HepG2 (cell line): Measurements from ENCODE around the gene SH2D3C. TPM values are rescaled to one million over a fixed set of nuclear protein-coding genes. Genes with fewer than 3 reads are reported as not detected.

ENCODE experiments used
- CHD2 ChIP-seq: IDR thresholded peaks from 2 replicates; pipeline ENCODE4 v1.6.1; 2011; ENCODE audit warnings: low read depth, low read length, improper control_type of control experiment
- ESRRA ChIP-seq: sonication (generic); formaldehyde crosslinking; IDR thresholded peaks from 2 replicates; pipeline ENCODE4 v1.5.1; 2020; ENCODE audit warnings: mild to moderate bottlenecking, low read depth, missing genetic modification reagents
- HDAC1 ChIP-seq: sonication (generic); formaldehyde crosslinking; IDR thresholded peaks from 2 replicates; pipeline ENCODE4 v1.5.1; 2020; ENCODE audit warnings: mild to moderate bottlenecking, missing genetic modification reagents
- HMG20A ChIP-seq: IDR thresholded peaks from 2 replicates; pipeline ENCODE4 v1.6.1; 2016; ENCODE audit warnings: borderline replicate concordance
- IKZF5 ChIP-seq: IDR thresholded peaks from 2 replicates; pipeline ENCODE4 v1.6.1; 2018; ENCODE audit warnings: missing genetic modification reagents, mild to moderate bottlenecking, missing compliant biosample characterization
- IRF1 ChIP-seq: sonication (generic); formaldehyde crosslinking; IDR thresholded peaks from 2 replicates; pipeline ENCODE4 v1.4.0; 2020; ENCODE audit warnings: low read depth, mild to moderate bottlenecking, missing genetic modification reagents
- MTA1 ChIP-seq: sonication (generic); formaldehyde crosslinking; IDR thresholded peaks from 2 replicates; pipeline ENCODE4 v1.4.0; 2020; ENCODE audit warnings: missing genetic modification reagents, mild to moderate bottlenecking, borderline replicate concordance
- POLR2AphosphoS2 ChIP-seq: IDR thresholded peaks from 2 replicates; pipeline ENCODE4 v1.6.1; 2011; ENCODE audit warnings: low read depth, low read length, improper control_type of control experiment
- PPARG ChIP-seq: conservative IDR thresholded peaks from 2 replicates; pipeline ENCODE4 v1.6.1; 2016; ENCODE audit warnings: missing biosample characterization, missing genetic modification reagents
- RCOR2 ChIP-seq: IDR thresholded peaks from 2 replicates; pipeline ENCODE4 v1.6.1; 2016; ENCODE audit warnings: missing biosample characterization, missing genetic modification reagents
- RERE ChIP-seq: IDR thresholded peaks from 2 replicates; pipeline ENCODE4 v1.6.1; 2016; ENCODE audit warnings: low read depth, missing genetic modification reagents, missing compliant biosample characterization
- RXRB ChIP-seq: IDR thresholded peaks from 2 replicates; pipeline ENCODE4 v1.6.1; 2016; ENCODE audit warnings: borderline replicate concordance, missing genetic modification reagents, missing compliant biosample characterization
- SMARCE1 ChIP-seq: fragments of 450-650 bp; IDR thresholded peaks from 2 replicates; pipeline ENCODE4 v1.6.1; 2017; ENCODE audit warnings: borderline replicate concordance
- TOPORS ChIP-seq: sonication (generic); formaldehyde crosslinking; IDR thresholded peaks from 2 replicates; pipeline ENCODE4 v1.8.0; 2023; ENCODE audit warnings: mild to moderate bottlenecking, missing genetic modification reagents
- ZBTB20 ChIP-seq: sonication (generic); formaldehyde crosslinking; IDR thresholded peaks from 2 replicates; pipeline ENCODE4 v1.8.1; 2023; ENCODE audit warnings: missing genetic modification reagents, low read depth, mild to moderate bottlenecking, borderline replicate concordance
- ZNF232 ChIP-seq: sonication (generic); formaldehyde crosslinking; IDR thresholded peaks from 2 replicates; pipeline ENCODE4 v1.4.0; 2020; ENCODE audit warnings: missing genetic modification reagents, borderline replicate concordance
- ZNF256 ChIP-seq: sonication (generic); formaldehyde crosslinking; conservative IDR thresholded peaks from 2 replicates; pipeline ENCODE4 v1.4.0; 2020; ENCODE audit warnings: missing genetic modification reagents
- ZNF431 ChIP-seq: sonication (generic); formaldehyde crosslinking; IDR thresholded peaks from 2 replicates; pipeline ENCODE4 v1.9.0; 2022; ENCODE audit warnings: missing genetic modification reagents, low read depth, mild to moderate bottlenecking, borderline replicate concordance
- ZNF567 ChIP-seq: sonication (generic); formaldehyde crosslinking; IDR thresholded peaks from 2 replicates; pipeline ENCODE4 v1.8.1; 2023; ENCODE audit warnings: mild to moderate bottlenecking, missing genetic modification reagents, borderline replicate concordance
- ZNF670 ChIP-seq: sonication (generic); formaldehyde crosslinking; IDR thresholded peaks from 2 replicates; pipeline ENCODE4 v1.8.0; 2022; ENCODE audit warnings: mild to moderate bottlenecking, missing genetic modification reagents, borderline replicate concordance
- ZNF749 ChIP-seq: sonication (generic); formaldehyde crosslinking; IDR thresholded peaks from 2 replicates; pipeline ENCODE4 v1.8.0; 2022; ENCODE audit warnings: mild to moderate bottlenecking, missing genetic modification reagents, moderate library complexity, borderline replicate concordance
- ZNF784 ChIP-seq: sonication (generic); formaldehyde crosslinking; IDR thresholded peaks from 2 replicates; pipeline ENCODE4 v1.5.1; 2020; ENCODE audit warnings: missing genetic modification reagents, mild to moderate bottlenecking, borderline replicate concordance
- ZNF792 ChIP-seq: IDR thresholded peaks from 2 replicates; pipeline ENCODE4 v1.6.1; 2016
- polyA plus RNA-seq, 8 experiments: library from polyadenylated mRNA; depleted of rRNA in 3 of 8; stranded (reverse) in 7 of 8; unstranded in 1 of 8; fragments of >200 nt; fragmentation: Illumina TruSeq in 4 of 8; extraction: Trizol in 4 of 8; gene quantifications; 2 replicates each; pipeline versions ENCODE4 v1.2.1 to v1.2.3, GENCODE V29; 2011 to 2016; ENCODE audit warnings: low read depth in 4 of 8, missing spikeins in 1 of 8, mixed read lengths in 1 of 8; ENCODE audit not compliant: insufficient read depth in 1 of 8
- total RNA-seq, 5 experiments: library from RNA; depleted of rRNA; stranded (reverse); fragments of >200 nt; fragmentation: Illumina TruSeq; extraction: Trizol; gene quantifications; 2 replicates each; pipeline ENCODE4 v1.2.3, GENCODE V29; 2016; ENCODE audit warnings: low read depth in 1 of 5

The SH2D3C gene
- total and polyA plus RNA-seq, 2 of the 13 experiments (the other 11 are each of a cell fraction or from before 2014, with no cell fraction given): not detected

- TF ChIP-seq IRF1 (no peak), RXRB (CRISPR knock-in tag) (peak; percentile 82), ZNF256 (CRISPR knock-in tag) (no peak), SMARCE1 (no peak), HMG20A (CRISPR knock-in tag) (no peak), ZNF431 (CRISPR knock-in tag) (no peak), ZNF232 (CRISPR knock-in tag) (no peak), ZNF670 (CRISPR knock-in tag) (no peak), IKZF5 (CRISPR knock-in tag) (no peak), PPARG (no peak), ZBTB20 (CRISPR knock-in tag) (no peak), TOPORS (CRISPR knock-in tag) (no peak), MTA1 (CRISPR knock-in tag) (peak; percentile 64; the same call in 1 of the 2 replicates), HDAC1 (0 out of 2 replicates have a peak, but pooled peaks have one; percentile 52), ESRRA (no peak), RERE (no peak), RCOR2 (CRISPR knock-in tag) (no peak), ZNF749 (CRISPR knock-in tag) (no peak), ZNF784 (CRISPR knock-in tag) (no peak), POLR2AphosphoS2 (no peak), ZNF567 (no peak), ZNF792 (no peak), CHD2 (no peak)
Observed at GRCh38 chr9:127825319-127826051, 47.0 kb upstream of the SH2D3C start (continued).
